ENCODE measurements around the gene FDX2. TPM values are rescaled to one million over a fixed set of nuclear protein-coding genes. Genes with fewer than 3 reads are reported as not detected.

The FDX2 gene
- total RNA-seq, 1 donor from 2014 or later = 27.4 TPM

DNA sequence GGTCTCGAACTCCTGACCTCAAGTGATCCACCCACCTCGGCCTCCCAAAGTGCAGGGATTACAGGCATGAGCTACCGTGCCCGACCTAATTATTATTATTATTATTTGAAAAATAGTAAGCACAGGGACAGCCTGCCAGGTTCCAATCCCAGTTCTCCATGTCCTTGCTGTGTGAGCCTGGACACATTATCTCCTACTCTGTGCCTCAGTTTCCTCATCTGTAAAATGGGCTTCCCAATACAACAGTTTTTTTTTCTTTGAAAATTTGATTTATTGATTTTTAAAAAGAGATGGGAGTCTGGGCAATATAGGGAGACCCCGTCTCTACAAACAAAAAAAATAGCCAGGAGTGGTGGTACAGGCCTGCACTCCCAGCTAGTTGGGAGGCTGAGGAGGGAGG is 9.5 kb downstream of the FDX2 start:
- H3K36me3 Mint-ChIP-seq (ENCODE audit: unreplicated experiment) = peaks cover 5% of the 10 kb centered on the region
- no peaks in the 10 kb centered on the region for H3K9me3 Mint-ChIP-seq (ENCODE audit: unreplicated experiment)
- peaks cover 3% of the 10 kb centered on the region for H3K27me3 Mint-ChIP-seq (ENCODE audit: unreplicated experiment)
- no peaks in the 10 kb centered on the region for H3K4me1 Mint-ChIP-seq (ENCODE audit: unreplicated experiment)
- no peak for DNase-seq (ENCODE audit: extremely low spot score, unreplicated experiment)
- H3K27ac Mint-ChIP-seq (ENCODE audit: unreplicated experiment) = no peak overlapping the region
- TF ChIP-seq, protein P1, sequence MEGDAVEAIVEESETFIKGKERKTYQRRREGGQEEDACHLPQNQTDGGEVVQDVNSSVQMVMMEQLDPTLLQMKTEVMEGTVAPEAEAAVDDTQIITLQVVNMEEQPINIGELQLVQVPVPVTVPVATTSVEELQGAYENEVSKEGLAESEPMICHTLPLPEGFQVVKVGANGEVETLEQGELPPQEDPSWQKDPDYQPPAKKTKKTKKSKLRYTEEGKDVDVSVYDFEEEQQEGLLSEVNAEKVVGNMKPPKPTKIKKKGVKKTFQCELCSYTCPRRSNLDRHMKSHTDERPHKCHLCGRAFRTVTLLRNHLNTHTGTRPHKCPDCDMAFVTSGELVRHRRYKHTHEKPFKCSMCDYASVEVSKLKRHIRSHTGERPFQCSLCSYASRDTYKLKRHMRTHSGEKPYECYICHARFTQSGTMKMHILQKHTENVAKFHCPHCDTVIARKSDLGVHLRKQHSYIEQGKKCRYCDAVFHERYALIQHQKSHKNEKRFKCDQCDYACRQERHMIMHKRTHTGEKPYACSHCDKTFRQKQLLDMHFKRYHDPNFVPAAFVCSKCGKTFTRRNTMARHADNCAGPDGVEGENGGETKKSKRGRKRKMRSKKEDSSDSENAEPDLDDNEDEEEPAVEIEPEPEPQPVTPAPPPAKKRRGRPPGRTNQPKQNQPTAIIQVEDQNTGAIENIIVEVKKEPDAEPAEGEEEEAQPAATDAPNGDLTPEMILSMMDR (IDR thresholded peaks at IDR 0.05) = no peak
- H3K4me3 Mint-ChIP-seq (ENCODE audit: unreplicated experiment) = no peak overlapping the region

DNA sequence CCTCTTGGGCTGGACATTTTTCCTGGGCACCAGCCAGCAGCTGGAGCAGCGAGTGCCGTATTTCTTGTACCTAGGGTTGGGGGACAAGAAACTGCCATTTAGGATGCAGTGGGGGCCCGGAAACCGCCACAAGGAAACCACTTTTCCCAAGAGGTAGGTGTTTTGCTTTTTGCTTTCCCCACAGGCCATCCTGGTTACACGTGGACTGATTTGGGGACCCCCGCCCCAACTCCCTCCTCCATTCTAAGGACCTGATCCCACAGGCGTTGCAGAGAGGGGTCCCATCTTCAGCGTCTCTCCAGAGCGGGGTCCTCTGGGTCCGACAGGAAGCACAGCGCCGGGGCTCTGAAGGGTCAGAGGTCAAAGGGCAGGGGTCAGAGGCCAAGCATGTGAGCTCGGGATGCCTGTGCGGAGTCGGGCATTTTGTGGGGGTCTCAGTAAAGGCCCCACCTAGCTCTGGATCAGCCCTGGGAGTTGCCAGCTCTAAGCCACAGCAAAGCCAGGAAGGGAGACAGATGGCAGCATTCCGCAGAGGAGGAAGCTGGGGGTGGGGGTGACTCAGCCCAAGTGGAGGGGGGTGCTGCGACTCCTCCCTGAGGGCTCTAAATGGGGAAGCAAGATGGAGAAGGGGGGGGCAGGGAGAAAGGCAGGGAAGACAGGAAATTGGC is 10.5 kb downstream of the FDX2 start:
- DNase-seq (ENCODE audit: extremely low spot score, unreplicated experiment) = no peak
- peaks cover 5% of the 10 kb centered on the region for H3K36me3 Mint-ChIP-seq (ENCODE audit: unreplicated experiment)
- peaks cover 3% of the 10 kb centered on the region for H3K27me3 Mint-ChIP-seq (ENCODE audit: unreplicated experiment)
- no peak overlapping the region for H3K27ac Mint-ChIP-seq (ENCODE audit: unreplicated experiment)
- no peaks in the 10 kb centered on the region for H3K9me3 Mint-ChIP-seq (ENCODE audit: unreplicated experiment)
- TF ChIP-seq, protein P1 (IDR thresholded peaks at IDR 0.05) = no peak
- H3K4me1 Mint-ChIP-seq (ENCODE audit: unreplicated experiment) = no peaks in the 10 kb centered on the region
- H3K4me3 Mint-ChIP-seq (ENCODE audit: unreplicated experiment) = no peak overlapping the region

DNA sequence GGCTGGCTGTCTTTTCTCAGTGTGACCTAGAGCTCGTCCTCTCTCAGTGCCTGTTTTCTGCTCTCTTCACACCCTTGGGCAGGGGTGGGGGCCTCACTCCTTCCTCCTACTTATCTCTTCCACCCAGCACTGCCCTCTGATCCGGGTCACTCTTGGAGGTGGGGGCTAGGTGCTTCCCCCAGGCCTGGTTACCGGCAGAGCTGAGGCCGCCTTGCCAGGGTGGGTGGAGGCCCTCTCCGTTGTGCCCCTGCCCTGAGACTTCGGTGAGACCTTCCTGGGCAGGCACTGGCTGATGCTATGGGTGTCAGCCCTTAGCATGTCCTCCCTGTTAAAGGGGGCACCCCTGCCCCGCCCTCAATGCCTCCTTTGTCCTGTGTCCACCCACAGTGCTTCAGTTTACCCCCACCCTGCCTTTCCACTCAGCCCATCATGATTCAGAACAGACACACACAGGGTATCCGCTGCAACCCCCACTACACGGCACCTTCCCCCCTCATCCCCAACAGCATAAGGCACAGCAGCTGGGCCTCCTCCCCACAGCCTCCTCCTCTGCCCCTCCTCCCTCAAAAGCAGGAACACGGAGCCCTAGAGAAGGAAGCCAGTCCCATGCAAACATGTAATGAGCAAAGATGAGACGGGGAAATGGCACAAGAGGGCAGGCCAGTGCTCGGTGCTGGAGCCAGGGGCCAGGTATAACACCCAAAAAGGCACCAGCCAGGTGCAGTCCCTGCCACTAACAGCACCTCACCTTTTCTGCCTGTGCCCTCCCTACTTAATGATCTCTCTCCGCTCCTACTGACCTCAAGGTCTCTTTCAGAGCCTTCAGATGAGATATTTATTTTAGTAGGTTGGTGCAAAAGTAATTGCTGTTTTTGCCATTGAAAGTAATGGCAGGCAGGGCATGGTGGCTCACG is 16.0 kb downstream of the FDX2 start:
- Mint-ChIP-seq H3K9me3 (ENCODE audit: unreplicated experiment) (no peaks in the 10 kb centered on the region), H3K4me1 (ENCODE audit: unreplicated experiment) (peaks cover 5% of the 10 kb centered on the region), H3K27ac (ENCODE audit: unreplicated experiment) (no peak overlapping the region), H3K36me3 (ENCODE audit: unreplicated experiment) (no peaks in the 10 kb centered on the region), H3K27me3 (ENCODE audit: unreplicated experiment) (peaks cover 23% of the 10 kb centered on the region), H3K4me3 (ENCODE audit: unreplicated experiment) (no peak overlapping the region)
- TF ChIP-seq, protein P1 (IDR thresholded peaks at IDR 0.05) = no peak
- no peak for DNase-seq (ENCODE audit: extremely low spot score, unreplicated experiment)

DNA sequence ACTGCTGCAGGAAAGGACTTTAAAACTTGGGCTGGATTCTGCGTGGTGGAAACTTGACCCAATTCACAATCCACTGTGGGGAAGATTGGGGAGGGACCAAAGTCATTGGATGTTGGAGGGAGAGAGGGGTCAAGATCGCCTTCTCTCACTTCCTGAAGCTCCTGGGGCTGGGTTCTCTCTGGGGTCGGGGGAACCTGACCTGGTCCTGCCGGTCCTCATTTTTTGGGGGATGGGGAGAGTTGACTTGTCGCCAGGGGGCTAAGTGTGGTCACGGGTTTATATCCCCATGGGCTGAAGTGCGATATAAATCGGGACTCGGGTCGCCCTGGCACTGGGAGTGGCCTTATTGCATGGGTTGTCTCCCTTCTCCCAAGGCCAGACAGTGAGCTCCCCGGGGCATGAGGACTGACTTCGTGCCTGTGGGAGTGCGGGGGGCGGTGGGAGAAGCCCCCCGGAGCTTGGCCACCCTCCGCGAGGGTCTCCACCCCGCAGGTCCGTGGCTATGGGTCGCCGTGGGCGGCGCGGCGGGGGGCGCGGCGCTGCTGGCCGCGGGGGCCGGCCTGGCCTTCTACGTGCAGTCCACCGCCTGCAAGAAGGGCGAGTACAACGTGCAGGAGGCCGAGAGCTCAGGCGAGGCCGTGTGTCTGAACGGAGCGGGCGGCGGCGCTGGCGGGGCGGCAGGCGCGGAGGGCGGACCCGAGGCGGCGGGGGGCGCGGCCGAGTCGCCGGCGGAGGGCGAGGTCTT is 19.8 kb downstream of the FDX2 start:
- peak overlapping the region; percentile 45 for H3K4me3 Mint-ChIP-seq (ENCODE audit: unreplicated experiment)
- TF ChIP-seq, protein P1 (IDR thresholded peaks at IDR 0.05) = no peak
- peaks cover 56% of the 10 kb centered on the region for H3K27me3 Mint-ChIP-seq (ENCODE audit: unreplicated experiment)
- peak; percentile 81 for DNase-seq (ENCODE audit: extremely low spot score, unreplicated experiment)
- H3K27ac Mint-ChIP-seq (ENCODE audit: unreplicated experiment) = no peak overlapping the region
- H3K4me1 Mint-ChIP-seq (ENCODE audit: unreplicated experiment) = peaks cover 28% of the 10 kb centered on the region
- peaks cover 2% of the 10 kb centered on the region for H3K36me3 Mint-ChIP-seq (ENCODE audit: unreplicated experiment)
- no peaks in the 10 kb centered on the region for H3K9me3 Mint-ChIP-seq (ENCODE audit: unreplicated experiment)
